K562 (cell line): ENCODE data around the gene SIMC1. TPM values are rescaled to one million over a fixed set of nuclear protein-coding genes. Genes with fewer than 3 reads are reported as not detected.

Source experiments
- KAT8 ChIP-seq: fragments of 450-650 bp; IDR thresholded peaks from 2 replicates; pipeline ENCODE4 v1.6.1; 2016; ENCODE audit warnings: low read depth, mild to moderate bottlenecking
- NR2F6 ChIP-seq: fragments of 450-650 bp; formaldehyde crosslinking; IDR thresholded peaks from 2 replicates; pipeline ENCODE4 v1.4.0; 2020; ENCODE audit warnings: mild to moderate bottlenecking
- OTX1 ChIP-seq: fragments of 450-650 bp; formaldehyde crosslinking; IDR thresholded peaks from 2 replicates; pipeline ENCODE4 v1.4.0; 2022; ENCODE audit warnings: mild to moderate bottlenecking
- PHB ChIP-seq: fragments of 250-450 bp; sonication (Bioruptor Pico); IDR thresholded peaks from 2 replicates; pipeline ENCODE4 v1.5.0; 2021
- RBFOX2 ChIP-seq: fragments of 200-400 bp; formaldehyde crosslinking; IDR thresholded peaks from 2 replicates; pipeline ENCODE4 v1.6.1; 2017; ENCODE audit warnings: low read depth, mild to moderate bottlenecking, low read length, moderate library complexity
- SIN3B ChIP-seq: fragments of 450-650 bp; IDR thresholded peaks from 2 replicates; pipeline ENCODE4 v1.6.1; 2017; ENCODE audit warnings: low read depth, mild to moderate bottlenecking, moderate library complexity
- SMARCA5 ChIP-seq: fragments of 450-650 bp; IDR thresholded peaks from 2 replicates; pipeline ENCODE4 v1.6.1; 2016
- ZKSCAN3 ChIP-seq: fragments of 250-450 bp; sonication (Bioruptor Pico); IDR thresholded peaks from 2 replicates; pipeline ENCODE4 v1.4.0; 2020
- ZNF277 ChIP-seq: fragments of 250-450 bp; sonication (Bioruptor Pico); IDR thresholded peaks from 2 replicates; pipeline ENCODE4 v1.8.0; 2022; ENCODE audit warnings: inconsistent platforms, mild to moderate bottlenecking, moderate library complexity, borderline replicate concordance
- ZNF445 ChIP-seq: fragments of 250-450 bp; sonication (Bioruptor Pico); IDR thresholded peaks from 2 replicates; pipeline ENCODE4 v1.4.0; 2020; ENCODE audit warnings: low read depth, mild to moderate bottlenecking, moderate library complexity
- ZNF764 ChIP-seq: fragments of 250-450 bp; sonication (Bioruptor Pico); IDR thresholded peaks from 2 replicates; pipeline ENCODE4 v1.4.0; 2020; ENCODE audit warnings: low read depth, mild to moderate bottlenecking, moderate library complexity
- polyA plus RNA-seq, 8 experiments: library from polyadenylated mRNA; depleted of rRNA in 4 of 8; stranded (reverse) in 5 of 8; unstranded in 3 of 8; fragments of >200 nt; fragmentation: Nextera tagmentation in 2 of 8; fragmentation: Illumina TruSeq in 1 of 8; extraction: Ambion mirVana in 2 of 8; extraction: Trizol in 1 of 8; gene quantifications; 2 replicates each; pipeline versions ENCODE4 v1.2.1 to v1.2.3, GENCODE V29; 2011 to 2014; ENCODE audit warnings: inconsistent platforms in 1 of 8, missing spikeins in 1 of 8
- total RNA-seq, 7 experiments: library from RNA; depleted of rRNA in 6 of 7; stranded (reverse); fragments of >200 nt in 6 of 7; fragmentation: Illumina TruSeq in 2 of 7; extraction: Trizol in 2 of 7; gene quantifications; 2 replicates each; pipeline versions ENCODE4 v1.2.1 to v1.2.3, GENCODE V29; 2011 to 2021; ENCODE audit warnings: low replicate concordance in 1 of 7
- TF ChIP-seq, protein P1 (sequence below): sonication (generic); formaldehyde crosslinking; IDR thresholded peaks from 2 replicates; pipeline ENCODE4 v1.8.1; 2023; ENCODE audit warnings: mild to moderate bottlenecking, missing genetic modification reagents
- TF ChIP-seq, protein P2 (sequence below): fragments of 250-450 bp; sonication (Bioruptor Pico); IDR thresholded peaks from 2 replicates; pipeline ENCODE4 v1.4.0; 2020; ENCODE audit warnings: mild to moderate bottlenecking, moderate library complexity, borderline replicate concordance
- TF ChIP-seq, protein P3 (sequence below): fragments of 450-650 bp; IDR thresholded peaks from 2 replicates; pipeline ENCODE4 v1.7.1; 2018; ENCODE audit warnings: mild to moderate bottlenecking, low read depth; ENCODE audit not compliant: partially characterized antibody
- TF ChIP-seq, protein P4 (sequence below), 2 experiments: IDR thresholded peaks; 2 replicates each; pipeline ENCODE4 v1.6.1; 2011; ENCODE audit warnings: borderline replicate concordance in 1 of 2, control low read depth in 1 of 2, low read depth in 1 of 2, low read length in 1 of 2, mild to moderate bottlenecking in 1 of 2, mixed read lengths in 1 of 2, moderate library complexity in 1 of 2; ENCODE audit not compliant: insufficient read depth in 1 of 2, insufficient read length in 1 of 2, poor library complexity in 1 of 2, severe bottlenecking in 1 of 2; ENCODE audit errors: extremely low read depth in 1 of 2
- TF ChIP-seq, protein P5 (sequence below): sonication (generic); formaldehyde crosslinking; IDR thresholded peaks from 2 replicates; pipeline ENCODE4 v1.8.0; 2022; ENCODE audit warnings: missing genetic modification reagents, mild to moderate bottlenecking, borderline replicate concordance

SIMC1 gene
- total and polyA plus RNA-seq, 9 of the 15 experiments (the other 6 are each of a cell fraction or from before 2014, with no cell fraction given): 7.2 to 36.3 (median 14.7) TPM

DNA sequence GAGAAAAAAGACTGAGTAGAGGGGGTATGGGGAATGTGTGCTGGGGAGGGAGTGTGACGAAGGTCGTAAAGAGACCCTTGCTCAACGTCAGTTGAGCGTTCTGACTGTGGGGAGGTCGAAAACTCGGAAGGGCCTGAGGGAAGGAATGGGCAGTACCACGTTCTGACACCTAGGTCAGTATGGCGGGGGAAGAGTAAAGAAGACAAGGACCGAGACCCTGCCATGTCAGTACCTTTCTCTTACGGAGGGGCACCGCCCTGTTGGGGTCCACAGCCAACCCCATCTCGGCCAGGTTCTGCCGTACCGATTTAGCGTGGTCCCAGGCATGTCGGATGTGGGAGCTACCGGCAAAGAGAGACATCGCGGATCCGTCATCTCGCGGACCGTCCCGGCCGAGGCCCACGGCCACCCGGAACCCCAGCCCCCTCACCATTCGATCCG lies 149.8 kb downstream of the SIMC1 start (continued):
- TF ChIP-seq, protein P1, sequence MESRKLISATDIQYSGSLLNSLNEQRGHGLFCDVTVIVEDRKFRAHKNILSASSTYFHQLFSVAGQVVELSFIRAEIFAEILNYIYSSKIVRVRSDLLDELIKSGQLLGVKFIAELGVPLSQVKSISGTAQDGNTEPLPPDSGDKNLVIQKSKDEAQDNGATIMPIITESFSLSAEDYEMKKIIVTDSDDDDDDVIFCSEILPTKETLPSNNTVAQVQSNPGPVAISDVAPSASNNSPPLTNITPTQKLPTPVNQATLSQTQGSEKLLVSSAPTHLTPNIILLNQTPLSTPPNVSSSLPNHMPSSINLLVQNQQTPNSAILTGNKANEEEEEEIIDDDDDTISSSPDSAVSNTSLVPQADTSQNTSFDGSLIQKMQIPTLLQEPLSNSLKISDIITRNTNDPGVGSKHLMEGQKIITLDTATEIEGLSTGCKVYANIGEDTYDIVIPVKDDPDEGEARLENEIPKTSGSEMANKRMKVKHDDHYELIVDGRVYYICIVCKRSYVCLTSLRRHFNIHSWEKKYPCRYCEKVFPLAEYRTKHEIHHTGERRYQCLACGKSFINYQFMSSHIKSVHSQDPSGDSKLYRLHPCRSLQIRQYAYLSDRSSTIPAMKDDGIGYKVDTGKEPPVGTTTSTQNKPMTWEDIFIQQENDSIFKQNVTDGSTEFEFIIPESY (CRISPR knock-in tag): no peak
- TF ChIP-seq PHB (CRISPR knock-in tag): no peak
- no peak for TF ChIP-seq KAT8
- no peak for TF ChIP-seq ZNF764 (CRISPR knock-in tag)
- no peak for TF ChIP-seq OTX1
- TF ChIP-seq, protein P2, sequence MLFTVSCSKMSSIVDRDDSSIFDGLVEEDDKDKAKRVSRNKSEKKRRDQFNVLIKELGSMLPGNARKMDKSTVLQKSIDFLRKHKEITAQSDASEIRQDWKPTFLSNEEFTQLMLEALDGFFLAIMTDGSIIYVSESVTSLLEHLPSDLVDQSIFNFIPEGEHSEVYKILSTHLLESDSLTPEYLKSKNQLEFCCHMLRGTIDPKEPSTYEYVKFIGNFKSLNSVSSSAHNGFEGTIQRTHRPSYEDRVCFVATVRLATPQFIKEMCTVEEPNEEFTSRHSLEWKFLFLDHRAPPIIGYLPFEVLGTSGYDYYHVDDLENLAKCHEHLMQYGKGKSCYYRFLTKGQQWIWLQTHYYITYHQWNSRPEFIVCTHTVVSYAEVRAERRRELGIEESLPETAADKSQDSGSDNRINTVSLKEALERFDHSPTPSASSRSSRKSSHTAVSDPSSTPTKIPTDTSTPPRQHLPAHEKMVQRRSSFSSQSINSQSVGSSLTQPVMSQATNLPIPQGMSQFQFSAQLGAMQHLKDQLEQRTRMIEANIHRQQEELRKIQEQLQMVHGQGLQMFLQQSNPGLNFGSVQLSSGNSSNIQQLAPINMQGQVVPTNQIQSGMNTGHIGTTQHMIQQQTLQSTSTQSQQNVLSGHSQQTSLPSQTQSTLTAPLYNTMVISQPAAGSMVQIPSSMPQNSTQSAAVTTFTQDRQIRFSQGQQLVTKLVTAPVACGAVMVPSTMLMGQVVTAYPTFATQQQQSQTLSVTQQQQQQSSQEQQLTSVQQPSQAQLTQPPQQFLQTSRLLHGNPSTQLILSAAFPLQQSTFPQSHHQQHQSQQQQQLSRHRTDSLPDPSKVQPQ (CRISPR knock-in tag): no peak
- TF ChIP-seq NR2F6 (CRISPR knock-in tag): no peak
- TF ChIP-seq SIN3B: no peak
- no peak for TF ChIP-seq ZNF277 (CRISPR knock-in tag)
- no peak for TF ChIP-seq RBFOX2
- no peak for TF ChIP-seq ZKSCAN3 (CRISPR knock-in tag)
- TF ChIP-seq, protein P3, sequence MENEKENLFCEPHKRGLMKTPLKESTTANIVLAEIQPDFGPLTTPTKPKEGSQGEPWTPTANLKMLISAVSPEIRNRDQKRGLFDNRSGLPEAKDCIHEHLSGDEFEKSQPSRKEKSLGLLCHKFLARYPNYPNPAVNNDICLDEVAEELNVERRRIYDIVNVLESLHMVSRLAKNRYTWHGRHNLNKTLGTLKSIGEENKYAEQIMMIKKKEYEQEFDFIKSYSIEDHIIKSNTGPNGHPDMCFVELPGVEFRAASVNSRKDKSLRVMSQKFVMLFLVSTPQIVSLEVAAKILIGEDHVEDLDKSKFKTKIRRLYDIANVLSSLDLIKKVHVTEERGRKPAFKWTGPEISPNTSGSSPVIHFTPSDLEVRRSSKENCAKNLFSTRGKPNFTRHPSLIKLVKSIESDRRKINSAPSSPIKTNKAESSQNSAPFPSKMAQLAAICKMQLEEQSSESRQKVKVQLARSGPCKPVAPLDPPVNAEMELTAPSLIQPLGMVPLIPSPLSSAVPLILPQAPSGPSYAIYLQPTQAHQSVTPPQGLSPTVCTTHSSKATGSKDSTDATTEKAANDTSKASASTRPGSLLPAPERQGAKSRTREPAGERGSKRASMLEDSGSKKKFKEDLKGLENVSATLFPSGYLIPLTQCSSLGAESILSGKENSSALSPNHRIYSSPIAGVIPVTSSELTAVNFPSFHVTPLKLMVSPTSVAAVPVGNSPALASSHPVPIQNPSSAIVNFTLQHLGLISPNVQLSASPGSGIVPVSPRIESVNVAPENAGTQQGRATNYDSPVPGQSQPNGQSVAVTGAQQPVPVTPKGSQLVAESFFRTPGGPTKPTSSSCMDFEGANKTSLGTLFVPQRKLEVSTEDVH: no peak
- TF ChIP-seq, protein P4, sequence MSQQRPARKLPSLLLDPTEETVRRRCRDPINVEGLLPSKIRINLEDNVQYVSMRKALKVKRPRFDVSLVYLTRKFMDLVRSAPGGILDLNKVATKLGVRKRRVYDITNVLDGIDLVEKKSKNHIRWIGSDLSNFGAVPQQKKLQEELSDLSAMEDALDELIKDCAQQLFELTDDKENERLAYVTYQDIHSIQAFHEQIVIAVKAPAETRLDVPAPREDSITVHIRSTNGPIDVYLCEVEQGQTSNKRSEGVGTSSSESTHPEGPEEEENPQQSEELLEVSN (IDR thresholded peaks at IDR 0.05; ENCODE audit: borderline replicate concordance in 1 of 2, extremely low read depth in 1 of 2, insufficient read depth in 1 of 2, insufficient read length in 1 of 2, low read depth in 1 of 2, low read length in 1 of 2, poor library complexity in 1 of 2, severe bottlenecking in 1 of 2): no peak
- TF ChIP-seq, protein P5, sequence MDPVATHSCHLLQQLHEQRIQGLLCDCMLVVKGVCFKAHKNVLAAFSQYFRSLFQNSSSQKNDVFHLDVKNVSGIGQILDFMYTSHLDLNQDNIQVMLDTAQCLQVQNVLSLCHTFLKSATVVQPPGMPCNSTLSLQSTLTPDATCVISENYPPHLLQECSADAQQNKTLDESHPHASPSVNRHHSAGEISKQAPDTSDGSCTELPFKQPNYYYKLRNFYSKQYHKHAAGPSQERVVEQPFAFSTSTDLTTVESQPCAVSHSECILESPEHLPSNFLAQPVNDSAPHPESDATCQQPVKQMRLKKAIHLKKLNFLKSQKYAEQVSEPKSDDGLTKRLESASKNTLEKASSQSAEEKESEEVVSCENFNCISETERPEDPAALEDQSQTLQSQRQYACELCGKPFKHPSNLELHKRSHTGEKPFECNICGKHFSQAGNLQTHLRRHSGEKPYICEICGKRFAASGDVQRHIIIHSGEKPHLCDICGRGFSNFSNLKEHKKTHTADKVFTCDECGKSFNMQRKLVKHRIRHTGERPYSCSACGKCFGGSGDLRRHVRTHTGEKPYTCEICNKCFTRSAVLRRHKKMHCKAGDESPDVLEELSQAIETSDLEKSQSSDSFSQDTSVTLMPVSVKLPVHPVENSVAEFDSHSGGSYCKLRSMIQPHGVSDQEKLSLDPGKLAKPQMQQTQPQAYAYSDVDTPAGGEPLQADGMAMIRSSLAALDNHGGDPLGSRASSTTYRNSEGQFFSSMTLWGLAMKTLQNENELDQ (CRISPR knock-in tag): no peak
- no peak for TF ChIP-seq ZNF445
- TF ChIP-seq SMARCA5: no peak
